ENCODE results near the gene FYN. TPM values are rescaled to one million over a fixed set of nuclear protein-coding genes. Genes with fewer than 3 reads are reported as not detected.

FYN gene
- 100 to 1,000 TPM in 1 of 2 donors, 10 to 100 TPM in 1; 13.7 to 103 TPM for total RNA-seq

DNA sequence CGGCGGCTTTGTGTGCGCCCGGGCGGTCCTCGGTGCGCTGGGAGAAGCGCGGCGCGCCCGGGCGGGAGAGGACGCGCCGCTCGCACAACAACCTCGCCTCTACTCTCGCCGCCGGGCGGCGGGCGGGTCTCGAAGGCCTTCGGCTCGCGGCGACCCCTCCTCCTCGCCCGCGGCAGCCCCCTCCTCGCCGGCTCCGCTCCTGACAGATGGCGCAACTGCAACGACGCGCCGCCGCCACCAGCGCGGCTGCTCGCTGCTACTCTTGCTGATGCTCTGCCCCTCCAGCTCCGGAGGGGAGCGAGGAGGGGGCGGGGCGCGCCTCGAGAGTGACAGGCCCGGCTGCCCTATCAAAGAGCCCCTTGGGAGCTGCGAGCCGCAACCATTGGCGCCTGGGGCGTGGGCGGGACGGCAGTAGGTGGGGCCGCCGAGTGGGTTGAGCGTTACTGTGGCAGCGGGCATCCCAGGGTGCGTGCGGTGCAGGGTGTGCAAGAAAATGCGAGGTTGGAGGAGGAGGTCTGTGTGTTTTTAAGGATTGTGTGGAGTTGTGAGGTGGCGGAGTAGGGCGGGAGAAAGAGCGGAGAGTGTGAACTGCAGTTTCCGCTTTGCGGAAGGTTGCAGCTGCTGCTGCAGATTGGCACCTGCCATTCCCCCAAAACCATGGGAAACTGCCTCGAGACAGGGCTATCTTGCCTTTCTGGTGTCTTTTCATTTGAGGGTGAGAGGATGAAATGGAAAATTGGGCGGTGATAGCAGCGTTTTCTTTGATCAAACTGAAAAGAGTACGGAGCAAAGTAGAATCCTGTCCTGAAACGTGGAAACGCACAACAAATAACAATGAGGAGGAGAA is at the start of gene FYN:
Gene FYN, minus strand, starts transcription at position 275 of the 847 bp plus-strand sequence. CDS start 153,401 bp downstream, outside the sequence.
- no peaks in the 10 kb centered on the region for H3K27me3 ChIP-seq (replicated peaks; ENCODE audit: insufficient read depth)
- intact Hi-C loops (cut with DNase I): loop anchor here (5.0 to 10.0 kb wide), 2 partner anchors 161 to 389 kb away; partner anchors contain the start of gene REV3L
- 0% methylated on average over 49 of the region's 75 CpGs for WGBS

DNA sequence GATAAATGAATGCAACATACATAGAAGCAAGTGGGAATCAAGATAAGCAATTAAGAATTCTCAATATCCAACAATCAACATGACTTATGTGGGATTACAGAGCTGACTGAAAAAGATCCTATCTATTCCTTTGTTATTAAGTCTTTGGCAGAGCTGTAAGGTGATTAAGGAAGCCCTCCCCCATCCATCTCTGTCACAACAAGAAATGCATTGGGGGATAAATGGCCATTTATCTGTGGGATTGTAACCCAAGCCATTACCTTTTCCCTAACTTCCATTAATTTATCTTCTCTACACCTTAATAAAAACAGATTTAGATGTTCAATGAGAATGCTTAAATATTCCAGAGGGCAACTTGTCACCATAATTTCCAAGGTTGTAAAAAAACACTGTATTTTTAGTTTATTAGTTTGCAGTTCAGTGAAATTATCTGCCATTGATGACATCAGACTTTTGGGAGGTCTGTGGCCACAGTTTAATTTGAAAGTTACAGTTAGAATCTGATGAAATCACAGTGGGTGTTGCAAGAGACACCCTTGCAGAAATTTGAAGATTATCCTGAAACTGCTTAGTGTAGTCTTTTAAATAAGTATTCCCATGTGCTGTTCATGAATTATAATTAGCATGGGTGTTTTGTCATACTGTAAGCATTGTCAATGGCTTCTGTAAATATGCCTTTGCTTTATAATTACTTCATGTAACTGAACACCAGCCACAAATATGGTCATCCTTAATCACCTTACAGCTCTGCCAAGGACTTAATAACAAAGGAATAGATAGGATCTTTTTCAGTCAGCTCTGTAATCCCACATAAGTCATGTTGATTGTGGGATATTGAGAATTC is 49.4 kb upstream of the FYN start:
- no peak overlapping the region for H3K27ac ChIP-seq
- no peaks in the 10 kb centered on the region for H3K27me3 ChIP-seq (replicated peaks; ENCODE audit: insufficient read depth)
- H3K4me1 ChIP-seq (replicated peaks): no peaks in the 10 kb centered on the region
- H3K36me3 ChIP-seq: no peaks in the 10 kb centered on the region
- no peak overlapping the region for H3K4me3 ChIP-seq
- H3K9me3 ChIP-seq: no peaks in the 10 kb centered on the region
- TF ChIP-seq POLR2AphosphoS5 (IDR thresholded peaks at IDR 0.05) (no peak), CTCF (IDR thresholded peaks at IDR 0.05) (no peak), POLR2A (IDR thresholded peaks at IDR 0.05) (no peak)
- intact Hi-C loops (cut with DNase I): no loop called here
- no peak for DNase-seq (ENCODE audit: low spot score)

More for the DNA sequence above, at the start of gene FYN:
- Histone ChIP-seq H3K27ac (peak within 1 kb of the TSS; percentile 56 to 58), H3K4me1 (replicated peaks) (peaks cover 3% of the 10 kb centered on the region), H3K9me3 (no peaks in the 10 kb centered on the region), H3K4me3 (peak within 1 kb of the TSS; percentile 47 to 52), H3K36me3 (no peaks in the 10 kb centered on the region)
- peak in 2 of 4 experiments; percentile 62 to 69 for TF ChIP-seq CTCF (IDR thresholded peaks at IDR 0.05)
- peak; percentile 93 for TF ChIP-seq POLR2AphosphoS5 (IDR thresholded peaks at IDR 0.05)
- TF ChIP-seq POLR2A (IDR thresholded peaks at IDR 0.05): peak; percentile 74
- DNase-seq (ENCODE audit: low spot score): peak; percentile 97

DNA sequence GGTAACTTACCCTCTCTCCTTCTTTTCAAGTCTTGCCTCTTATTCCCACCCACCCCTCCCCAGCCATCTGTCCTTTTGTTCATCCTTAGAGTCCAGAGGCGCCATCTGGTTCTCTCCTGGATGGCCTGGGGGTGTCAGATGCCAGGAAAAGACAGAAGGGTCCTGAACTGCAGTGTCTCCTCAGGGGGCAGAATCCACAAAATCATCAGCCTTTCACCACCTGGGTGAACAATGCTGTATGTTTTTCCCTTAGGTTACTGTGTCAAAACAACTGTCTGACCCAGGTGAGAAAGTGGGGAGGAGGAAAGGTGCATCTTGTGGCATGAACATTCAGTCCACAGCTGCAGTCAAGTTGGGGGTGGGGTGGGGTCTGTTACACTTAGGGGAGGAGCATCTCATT is 47.9 kb upstream of the FYN start:
- H3K27me3 ChIP-seq (replicated peaks; ENCODE audit: insufficient read depth): no peaks in the 10 kb centered on the region
- 100% methylated on average over 1 of the region's 1 CpG for WGBS
- H3K4me3 ChIP-seq: no peak overlapping the region
- H3K27ac ChIP-seq: no peak overlapping the region
- intact Hi-C loops (cut with DNase I): no loop called here
- DNase-seq (ENCODE audit: low spot score): no peak
- no peaks in the 10 kb centered on the region for H3K9me3 ChIP-seq
- no peak for TF ChIP-seq CTCF (IDR thresholded peaks at IDR 0.05)
- TF ChIP-seq POLR2AphosphoS5 (IDR thresholded peaks at IDR 0.05): no peak
- TF ChIP-seq POLR2A (IDR thresholded peaks at IDR 0.05): no peak
- no peaks in the 10 kb centered on the region for H3K4me1 ChIP-seq (replicated peaks)
- no peaks in the 10 kb centered on the region for H3K36me3 ChIP-seq

DNA sequence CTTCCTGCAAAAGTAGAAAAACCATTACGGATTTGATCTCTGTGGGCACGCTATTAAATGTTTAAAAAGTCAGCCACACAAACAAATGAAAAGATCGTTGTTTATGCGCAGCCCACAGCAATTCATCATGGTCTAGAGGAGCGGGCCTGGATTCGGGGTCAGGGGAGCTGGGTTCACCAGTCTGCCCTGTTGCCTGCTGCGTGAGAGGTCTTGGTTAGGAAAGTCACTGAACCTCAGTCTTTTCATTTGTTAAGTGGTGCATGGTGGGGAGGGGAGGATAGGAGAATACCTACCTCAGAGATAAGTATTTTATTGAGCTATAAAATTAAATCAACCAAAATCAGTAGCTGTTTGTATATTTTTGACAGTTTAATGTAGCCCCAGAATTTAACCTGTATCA is 47.3 kb upstream of the FYN start:
- WGBS: 86% methylated on average over 7 of the region's 7 CpGs
- Histone ChIP-seq H3K27ac (no peak overlapping the region), H3K4me1 (replicated peaks) (no peaks in the 10 kb centered on the region), H3K9me3 (no peaks in the 10 kb centered on the region), H3K4me3 (no peak overlapping the region), H3K36me3 (no peaks in the 10 kb centered on the region), H3K27me3 (replicated peaks; ENCODE audit: insufficient read depth) (no peaks in the 10 kb centered on the region)
- DNase-seq (ENCODE audit: low spot score): no peak
- intact Hi-C loops (cut with DNase I): no loop called here
- TF ChIP-seq CTCF (IDR thresholded peaks at IDR 0.05): no peak
- no peak for TF ChIP-seq POLR2AphosphoS5 (IDR thresholded peaks at IDR 0.05)
- TF ChIP-seq POLR2A (IDR thresholded peaks at IDR 0.05): no peak
